HepG2 (cell line): ENCODE measurements around the gene VSIG10L. TPM values are rescaled to one million over a fixed set of nuclear protein-coding genes. Genes with fewer than 3 reads are reported as not detected.

ENCODE experiments used
- DBP ChIP-seq: sonication (generic); formaldehyde crosslinking; IDR thresholded peaks from 2 replicates; pipeline ENCODE4 v1.4.0; 2020; ENCODE audit warnings: missing genetic modification reagents; ENCODE audit errors: not compliant biosample characterization
- EP300 ChIP-seq, 3 experiments: sonication (generic) in 1 of 3; formaldehyde crosslinking in 1 of 3; IDR thresholded peaks; 2 replicates each; pipeline versions ENCODE4 v1.5.1 to v1.6.1; 2011 to 2020; ENCODE audit warnings: low read depth in 2 of 3, low read length in 2 of 3, borderline replicate concordance in 1 of 3, improper control_type of control experiment in 1 of 3, mild to moderate bottlenecking in 1 of 3, missing genetic modification reagents in 1 of 3, moderate library complexity in 1 of 3
- GTF3A ChIP-seq: sonication (generic); formaldehyde crosslinking; conservative IDR thresholded peaks from 2 replicates; pipeline ENCODE4 v1.4.0; 2020; ENCODE audit warnings: mild to moderate bottlenecking, missing genetic modification reagents
- HIVEP1 ChIP-seq: sonication (generic); formaldehyde crosslinking; IDR thresholded peaks from 2 replicates; pipeline ENCODE4 v1.4.0; 2020; ENCODE audit warnings: mild to moderate bottlenecking, missing genetic modification reagents
- HNRNPH1 ChIP-seq: fragments of 200-400 bp; formaldehyde crosslinking; optimal IDR thresholded peaks from 2 replicates; pipeline ENCODE3; 2017; ENCODE audit warnings: mild to moderate bottlenecking, low read depth, low read length
- HOXA3 ChIP-seq: sonication (generic); formaldehyde crosslinking; IDR thresholded peaks from 2 replicates; pipeline ENCODE4 v1.5.0; 2020; ENCODE audit warnings: missing genetic modification reagents
- HOXA9 ChIP-seq: sonication (generic); formaldehyde crosslinking; IDR thresholded peaks from 2 replicates; pipeline ENCODE4 v1.8.1; 2022; ENCODE audit warnings: missing genetic modification reagents, mild to moderate bottlenecking, moderate library complexity, borderline replicate concordance
- KLF6 ChIP-seq: IDR thresholded peaks from 2 replicates; pipeline ENCODE4 v1.8.0; 2016; ENCODE audit warnings: missing biosample characterization, missing genetic modification reagents
- LCORL ChIP-seq, 2 experiments: fragments of 450-650 bp in 1 of 2; sonication (generic) in 1 of 2; formaldehyde crosslinking in 1 of 2; IDR thresholded peaks; 2 replicates each; pipeline versions ENCODE4 v1.5.0 to v1.6.1; 2017 to 2020; ENCODE audit warnings: antibody characterized with exemption in 1 of 2, missing genetic modification reagents in 1 of 2
- SNAI1 ChIP-seq: sonication (generic); formaldehyde crosslinking; IDR thresholded peaks from 2 replicates; pipeline ENCODE4 v1.5.0; 2020; ENCODE audit warnings: mild to moderate bottlenecking, missing genetic modification reagents, borderline replicate concordance
- SP140L ChIP-seq: sonication (generic); formaldehyde crosslinking; IDR thresholded peaks from 2 replicates; pipeline ENCODE4 v1.4.0; 2020; ENCODE audit warnings: missing genetic modification reagents, borderline replicate concordance
- TARDBP ChIP-seq: sonication (generic); formaldehyde crosslinking; IDR thresholded peaks from 2 replicates; pipeline ENCODE4 v1.8.0; 2022; ENCODE audit warnings: mild to moderate bottlenecking, missing genetic modification reagents
- YEATS4 ChIP-seq: sonication (generic); formaldehyde crosslinking; IDR thresholded peaks from 2 replicates; pipeline ENCODE4 v1.4.0; 2020; ENCODE audit warnings: missing genetic modification reagents, borderline replicate concordance
- ZBED4 ChIP-seq: sonication (generic); formaldehyde crosslinking; IDR thresholded peaks from 2 replicates; pipeline ENCODE4 v1.4.0; 2020; ENCODE audit warnings: missing genetic modification reagents, borderline replicate concordance
- ZNF205 ChIP-seq: IDR thresholded peaks from 2 replicates; pipeline ENCODE4 v1.6.1; 2018; ENCODE audit warnings: missing biosample characterization, missing genetic modification reagents
- ZNF362 ChIP-seq: sonication (generic); formaldehyde crosslinking; IDR thresholded peaks from 2 replicates; pipeline ENCODE4 v1.4.0; 2020; ENCODE audit warnings: missing genetic modification reagents, mild to moderate bottlenecking, borderline replicate concordance
- ZNF563 ChIP-seq: sonication (generic); formaldehyde crosslinking; IDR thresholded peaks from 2 replicates; pipeline ENCODE4 v1.8.0; 2022; ENCODE audit warnings: mild to moderate bottlenecking, moderate library complexity, missing genetic modification reagents
- ZNF580 ChIP-seq: IDR thresholded peaks from 2 replicates; pipeline ENCODE4 v1.6.1; 2016; ENCODE audit warnings: low read depth, borderline replicate concordance
- ZNF660 ChIP-seq: sonication (generic); formaldehyde crosslinking; IDR thresholded peaks from 2 replicates; pipeline ENCODE4 v1.5.1; 2020; ENCODE audit warnings: mild to moderate bottlenecking, low read depth, missing genetic modification reagents, borderline replicate concordance
- ZNF790 ChIP-seq: sonication (generic); formaldehyde crosslinking; IDR thresholded peaks from 2 replicates; pipeline ENCODE4 v1.8.0; 2022; ENCODE audit warnings: missing genetic modification reagents, mild to moderate bottlenecking, borderline replicate concordance
- ZNF841 ChIP-seq: sonication (generic); formaldehyde crosslinking; IDR thresholded peaks from 2 replicates; pipeline ENCODE4 v1.8.1; 2023; ENCODE audit warnings: missing genetic modification reagents, borderline replicate concordance
- polyA plus RNA-seq, 8 experiments: library from polyadenylated mRNA; depleted of rRNA in 3 of 8; stranded (reverse) in 7 of 8; unstranded in 1 of 8; fragments of >200 nt; fragmentation: Illumina TruSeq in 4 of 8; extraction: Trizol in 4 of 8; gene quantifications; 2 replicates each; pipeline versions ENCODE4 v1.2.1 to v1.2.3, GENCODE V29; 2011 to 2016; ENCODE audit warnings: low read depth in 4 of 8, missing spikeins in 1 of 8, mixed read lengths in 1 of 8; ENCODE audit not compliant: insufficient read depth in 1 of 8
- total RNA-seq, 5 experiments: library from RNA; depleted of rRNA; stranded (reverse); fragments of >200 nt; fragmentation: Illumina TruSeq; extraction: Trizol; gene quantifications; 2 replicates each; pipeline ENCODE4 v1.2.3, GENCODE V29; 2016; ENCODE audit warnings: low read depth in 1 of 5

The VSIG10L gene
- total and polyA plus RNA-seq, 2 of the 13 experiments (the other 11 are each of a cell fraction or from before 2014, with no cell fraction given): 2.7 to 8.5 TPM

GRCh38 chr19:51354103-51354741 lies 12.3 kb upstream of the VSIG10L start (continued):
- TF ChIP-seq ZBED4 (CRISPR knock-in tag) (no peak), GTF3A (CRISPR knock-in tag) (no peak), ZNF841 (CRISPR knock-in tag) (no peak), YEATS4 (CRISPR knock-in tag) (no peak; the same call in 1 of the 2 replicates), ZNF660 (CRISPR knock-in tag) (no peak), TARDBP (CRISPR knock-in tag) (0 out of 2 replicates have a peak, but pooled peaks have one; percentile 12), SNAI1 (CRISPR knock-in tag) (no peak), ZNF580 (CRISPR knock-in tag) (peak; percentile 22; the same call in 1 of the 2 replicates), HNRNPH1 (peak; percentile 41), HIVEP1 (CRISPR knock-in tag) (0 out of 2 replicates have a peak, but pooled peaks have one; percentile 41), LCORL (IDR thresholded peaks at IDR 0.05) (no peak), LCORL (CRISPR knock-in tag; IDR thresholded peaks at IDR 0.05) (no peak; the same call in 1 of the 2 replicates), HOXA3 (0 out of 2 replicates have a peak, but pooled peaks have one; percentile 41), ZNF205 (CRISPR knock-in tag) (peak; percentile 94; the same call in 1 of the 2 replicates), ZNF362 (CRISPR knock-in tag) (no peak), EP300 (IDR thresholded peaks at IDR 0.05; ENCODE audit: low read depth in 2 of 2, low read length in 2 of 2) (no peak), EP300 (CRISPR knock-in tag; IDR thresholded peaks at IDR 0.05; ENCODE audit: borderline replicate concordance) (no peak; the same call in 1 of the 2 replicates), ZNF790 (CRISPR knock-in tag) (no peak), HOXA9 (no peak), ZNF563 (CRISPR knock-in tag) (no peak), SP140L (no peak), DBP (CRISPR knock-in tag) (no peak), KLF6 (0 out of 2 replicates have a peak, but pooled peaks have one; percentile 33)
